Esophagus squamous epithelium (tissue), 4 donors: ENCODE data around the gene SEMA5A.

Experiments used
- CTCF ChIP-seq, 6 experiments: fragments of 450-650 bp in 4 of 6; fragments of 200-600 bp in 2 of 6; sonication (generic) in 2 of 6; IDR thresholded peaks; one replicate each; pipeline ENCODE4 v1.5.1; 2016 to 2019; ENCODE audit warnings: antibody characterized with exemption in 6 of 6, mild to moderate bottlenecking in 4 of 6, moderate library complexity in 4 of 6
- POLR2A ChIP-seq, 4 donors: fragments of 450-650 bp; IDR thresholded peaks; one replicate each; pipeline ENCODE4 v1.6.1; 2017; ENCODE audit warnings: antibody characterized with exemption in 4 of 4, mild to moderate bottlenecking in 4 of 4, moderate library complexity in 3 of 4

DNA sequence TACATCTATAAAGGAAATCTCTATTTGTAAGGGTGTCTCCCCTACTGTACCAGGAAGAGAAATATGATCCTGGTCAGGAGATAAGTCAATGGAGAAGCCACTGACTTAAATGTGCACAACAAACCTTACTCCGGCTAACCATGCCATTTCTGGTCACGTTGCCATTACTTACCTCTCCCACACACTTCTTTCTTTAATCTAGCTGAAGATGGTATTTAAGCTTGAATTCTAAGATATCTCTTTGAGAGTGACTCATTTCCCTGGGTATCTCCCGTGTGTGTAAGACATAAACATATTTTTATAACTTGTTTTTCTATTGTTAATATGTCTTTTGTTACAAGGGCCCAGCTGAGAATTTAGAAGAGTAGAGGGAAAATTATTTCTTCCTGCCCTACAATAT, 296.6 kb downstream of the SEMA5A start:
- no peak for TF ChIP-seq CTCF (IDR thresholded peaks at IDR 0.05)
- TF ChIP-seq POLR2A (IDR thresholded peaks at IDR 0.05), result no peak
